SK-N-SH treated with all-trans-retinoic acid at 6 μM for 48 hours (cell line): ENCODE results near the gene SH3RF1.

ENCODE experiments used
- ARNTL ChIP-seq: fragments of 450-650 bp; formaldehyde crosslinking; IDR thresholded peaks from 2 replicates; pipeline ENCODE4 v1.5.0; 2020; ENCODE audit warnings: low read depth, mild to moderate bottlenecking, moderate library complexity, borderline replicate concordance
- BACH2 ChIP-seq: fragments of 250-450 bp; sonication (Bioruptor Pico); IDR thresholded peaks from 2 replicates; pipeline ENCODE4 v1.9.0; 2021; ENCODE audit warnings: mild to moderate bottlenecking, borderline replicate concordance
- CSDC2 ChIP-seq: fragments of 250-450 bp; sonication (Bioruptor Pico); IDR thresholded peaks from 2 replicates; pipeline ENCODE4 v1.5.0; 2020; ENCODE audit warnings: mild to moderate bottlenecking, moderate library complexity
- POU6F1 ChIP-seq: fragments of 250-450 bp; sonication (Bioruptor Pico); IDR thresholded peaks from 2 replicates; pipeline ENCODE4 v1.8.0; 2021; ENCODE audit warnings: low read depth, mild to moderate bottlenecking, moderate library complexity, borderline replicate concordance
- PPARA ChIP-seq: fragments of 250-450 bp; sonication (Bioruptor Pico); IDR thresholded peaks from 2 replicates; pipeline ENCODE4 v1.5.0; 2020; ENCODE audit warnings: mild to moderate bottlenecking, borderline replicate concordance
- RARB ChIP-seq: fragments of 250-450 bp; sonication (Bioruptor Pico); IDR thresholded peaks from 2 replicates; pipeline ENCODE4 v1.8.0; 2021; ENCODE audit warnings: mild to moderate bottlenecking, moderate library complexity
- SNAI2 ChIP-seq: fragments of 250-450 bp; sonication (Bioruptor Pico); IDR thresholded peaks from 2 replicates; pipeline ENCODE4 v1.5.0; 2020; ENCODE audit warnings: mild to moderate bottlenecking, moderate library complexity
- ZC3H10 ChIP-seq: fragments of 250-450 bp; sonication (Bioruptor Pico); IDR thresholded peaks from 2 replicates; pipeline ENCODE4 v1.5.1; 2021; ENCODE audit warnings: mild to moderate bottlenecking, moderate library complexity
- ZFP30 ChIP-seq: fragments of 450-650 bp; formaldehyde crosslinking; IDR thresholded peaks from 2 replicates; pipeline ENCODE4 v1.5.0; 2022; ENCODE audit warnings: mild to moderate bottlenecking, moderate library complexity
- ZNF70 ChIP-seq: fragments of 450-650 bp; formaldehyde crosslinking; IDR thresholded peaks from 2 replicates; pipeline ENCODE4 v1.5.0; 2020; ENCODE audit warnings: mild to moderate bottlenecking, moderate library complexity
- TF ChIP-seq, protein P1 (sequence below): fragments of 250-450 bp; sonication (Bioruptor Pico); IDR thresholded peaks from 2 replicates; pipeline ENCODE4 v1.8.0; 2020; ENCODE audit warnings: mild to moderate bottlenecking, moderate library complexity, borderline replicate concordance

- TF ChIP-seq CSDC2 (CRISPR knock-in tag) (no peak), RARB (CRISPR knock-in tag) (no peak), ARNTL (no peak), ZC3H10 (no peak), SNAI2 (CRISPR knock-in tag) (no peak), POU6F1 (CRISPR knock-in tag) (no peak), BACH2 (CRISPR knock-in tag) (no peak), ZNF70 (CRISPR knock-in tag) (no peak), ZFP30 (CRISPR knock-in tag) (no peak), PPARA (CRISPR knock-in tag) (no peak)
- TF ChIP-seq, protein P1, sequence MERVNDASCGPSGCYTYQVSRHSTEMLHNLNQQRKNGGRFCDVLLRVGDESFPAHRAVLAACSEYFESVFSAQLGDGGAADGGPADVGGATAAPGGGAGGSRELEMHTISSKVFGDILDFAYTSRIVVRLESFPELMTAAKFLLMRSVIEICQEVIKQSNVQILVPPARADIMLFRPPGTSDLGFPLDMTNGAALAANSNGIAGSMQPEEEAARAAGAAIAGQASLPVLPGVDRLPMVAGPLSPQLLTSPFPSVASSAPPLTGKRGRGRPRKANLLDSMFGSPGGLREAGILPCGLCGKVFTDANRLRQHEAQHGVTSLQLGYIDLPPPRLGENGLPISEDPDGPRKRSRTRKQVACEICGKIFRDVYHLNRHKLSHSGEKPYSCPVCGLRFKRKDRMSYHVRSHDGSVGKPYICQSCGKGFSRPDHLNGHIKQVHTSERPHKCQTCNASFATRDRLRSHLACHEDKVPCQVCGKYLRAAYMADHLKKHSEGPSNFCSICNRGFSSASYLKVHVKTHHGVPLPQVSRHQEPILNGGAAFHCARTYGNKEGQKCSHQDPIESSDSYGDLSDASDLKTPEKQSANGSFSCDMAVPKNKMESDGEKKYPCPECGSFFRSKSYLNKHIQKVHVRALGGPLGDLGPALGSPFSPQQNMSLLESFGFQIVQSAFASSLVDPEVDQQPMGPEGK = no peak
Measured at GRCh38 chr4:169174247-169174646, 96.5 kb downstream of the SH3RF1 start.
